ENCODE results near the gene TRIM38. TPM values are rescaled to one million over a fixed set of nuclear protein-coding genes. Genes with fewer than 3 reads are reported as not detected.

The TRIM38 gene
- total and polyA plus RNA-seq, 2 of the 13 experiments (the other 11 are each of a cell fraction or from before 2014, with no cell fraction given), result 2.5 to 3.1 TPM

DNA sequence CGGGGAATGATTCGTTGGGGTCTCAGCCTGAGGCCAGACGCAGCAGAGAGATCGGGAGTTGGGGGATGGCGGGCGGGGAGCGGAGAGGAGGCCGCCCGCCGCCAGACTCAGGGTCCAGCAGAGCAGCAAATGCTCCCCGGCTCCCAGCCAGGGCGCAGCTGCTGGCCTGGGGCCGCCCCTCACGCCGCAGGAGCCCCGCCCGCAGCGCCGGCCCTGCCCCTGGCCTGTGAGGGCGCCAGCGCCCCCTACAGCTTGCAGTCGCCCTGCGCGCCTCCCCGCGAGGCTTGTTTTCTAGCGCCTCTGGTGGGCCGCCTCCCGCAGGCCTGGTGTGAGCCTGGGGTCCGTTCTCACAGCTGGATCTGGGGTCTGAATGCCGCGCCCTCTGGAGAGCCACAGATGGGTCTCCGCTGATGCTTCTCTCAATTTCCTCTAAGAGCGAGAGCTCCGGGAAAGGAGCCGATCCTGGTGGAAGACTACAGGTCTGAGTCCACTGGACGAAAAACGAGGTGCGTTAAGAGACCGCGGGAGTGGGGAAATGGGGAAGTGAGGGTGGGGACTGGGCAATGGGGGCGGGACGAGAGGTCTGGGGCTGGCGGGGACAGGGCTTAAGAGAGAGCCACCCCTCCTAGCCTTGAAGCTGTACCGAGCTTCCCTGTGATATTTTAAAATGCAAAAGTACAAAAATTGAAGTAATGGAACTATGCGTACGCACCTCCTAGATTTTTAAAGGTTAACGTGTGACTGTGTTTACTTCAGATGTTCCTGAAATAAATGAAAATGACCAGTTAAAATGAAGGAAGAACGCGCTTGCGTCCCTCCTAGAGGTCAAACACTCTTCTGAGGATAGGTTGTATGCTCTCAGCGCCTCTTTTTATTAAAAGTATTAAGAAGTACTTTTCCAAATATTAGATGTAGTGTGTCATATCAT lies 30.1 kb downstream of the TRIM38 start (continued):
- TF ChIP-seq, protein P1, sequence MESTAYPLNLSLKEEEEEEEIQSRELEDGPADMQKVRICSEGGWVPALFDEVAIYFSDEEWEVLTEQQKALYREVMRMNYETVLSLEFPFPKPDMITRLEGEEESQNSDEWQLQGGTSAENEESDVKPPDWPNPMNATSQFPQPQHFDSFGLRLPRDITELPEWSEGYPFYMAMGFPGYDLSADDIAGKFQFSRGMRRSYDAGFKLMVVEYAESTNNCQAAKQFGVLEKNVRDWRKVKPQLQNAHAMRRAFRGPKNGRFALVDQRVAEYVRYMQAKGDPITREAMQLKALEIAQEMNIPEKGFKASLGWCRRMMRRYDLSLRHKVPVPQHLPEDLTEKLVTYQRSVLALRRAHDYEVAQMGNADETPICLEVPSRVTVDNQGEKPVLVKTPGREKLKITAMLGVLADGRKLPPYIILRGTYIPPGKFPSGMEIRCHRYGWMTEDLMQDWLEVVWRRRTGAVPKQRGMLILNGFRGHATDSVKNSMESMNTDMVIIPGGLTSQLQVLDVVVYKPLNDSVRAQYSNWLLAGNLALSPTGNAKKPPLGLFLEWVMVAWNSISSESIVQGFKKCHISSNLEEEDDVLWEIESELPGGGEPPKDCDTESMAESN (CRISPR knock-in tag; conservative IDR thresholded peaks at IDR 0.05), result peak; percentile 94
- TF ChIP-seq, protein P2, sequence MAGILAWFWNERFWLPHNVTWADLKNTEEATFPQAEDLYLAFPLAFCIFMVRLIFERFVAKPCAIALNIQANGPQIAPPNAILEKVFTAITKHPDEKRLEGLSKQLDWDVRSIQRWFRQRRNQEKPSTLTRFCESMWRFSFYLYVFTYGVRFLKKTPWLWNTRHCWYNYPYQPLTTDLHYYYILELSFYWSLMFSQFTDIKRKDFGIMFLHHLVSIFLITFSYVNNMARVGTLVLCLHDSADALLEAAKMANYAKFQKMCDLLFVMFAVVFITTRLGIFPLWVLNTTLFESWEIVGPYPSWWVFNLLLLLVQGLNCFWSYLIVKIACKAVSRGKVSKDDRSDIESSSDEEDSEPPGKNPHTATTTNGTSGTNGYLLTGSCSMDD (CRISPR knock-in tag; IDR thresholded peaks at IDR 0.05), result 0 out of 2 replicates have a peak, but pooled peaks have one; percentile 33
- TF ChIP-seq, protein P3, sequence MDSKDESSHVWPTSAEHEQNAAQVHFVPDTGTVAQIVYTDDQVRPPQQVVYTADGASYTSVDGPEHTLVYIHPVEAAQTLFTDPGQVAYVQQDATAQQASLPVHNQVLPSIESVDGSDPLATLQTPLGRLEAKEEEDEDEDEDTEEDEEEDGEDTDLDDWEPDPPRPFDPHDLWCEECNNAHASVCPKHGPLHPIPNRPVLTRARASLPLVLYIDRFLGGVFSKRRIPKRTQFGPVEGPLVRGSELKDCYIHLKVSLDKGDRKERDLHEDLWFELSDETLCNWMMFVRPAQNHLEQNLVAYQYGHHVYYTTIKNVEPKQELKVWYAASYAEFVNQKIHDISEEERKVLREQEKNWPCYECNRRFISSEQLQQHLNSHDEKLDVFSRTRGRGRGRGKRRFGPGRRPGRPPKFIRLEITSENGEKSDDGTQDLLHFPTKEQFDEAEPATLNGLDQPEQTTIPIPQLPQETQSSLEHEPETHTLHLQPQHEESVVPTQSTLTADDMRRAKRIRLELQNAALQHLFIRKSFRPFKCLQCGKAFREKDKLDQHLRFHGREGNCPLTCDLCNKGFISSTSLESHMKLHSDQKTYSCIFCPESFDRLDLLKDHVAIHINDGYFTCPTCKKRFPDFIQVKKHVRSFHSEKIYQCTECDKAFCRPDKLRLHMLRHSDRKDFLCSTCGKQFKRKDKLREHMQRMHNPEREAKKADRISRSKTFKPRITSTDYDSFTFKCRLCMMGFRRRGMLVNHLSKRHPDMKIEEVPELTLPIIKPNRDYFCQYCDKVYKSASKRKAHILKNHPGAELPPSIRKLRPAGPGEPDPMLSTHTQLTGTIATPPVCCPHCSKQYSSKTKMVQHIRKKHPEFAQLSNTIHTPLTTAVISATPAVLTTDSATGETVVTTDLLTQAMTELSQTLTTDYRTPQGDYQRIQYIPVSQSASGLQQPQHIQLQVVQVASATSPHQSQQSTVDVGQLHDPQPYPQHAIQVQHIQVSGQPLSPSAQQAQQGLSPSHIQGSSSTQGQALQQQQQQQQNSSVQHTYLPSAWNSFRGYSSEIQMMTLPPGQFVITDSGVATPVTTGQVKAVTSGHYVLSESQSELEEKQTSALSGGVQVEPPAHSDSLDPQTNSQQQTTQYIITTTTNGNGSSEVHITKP (CRISPR knock-in tag; IDR thresholded peaks at IDR 0.05; ENCODE audit: low read depth), result peak; percentile 39; the same call in 1 of the 2 replicates
- TF ChIP-seq ZNF136 (CRISPR knock-in tag; IDR thresholded peaks at IDR 0.05; ENCODE audit: low read depth), result peak; percentile 4; the same call in 1 of the 2 replicates
- TF ChIP-seq EP300 (IDR thresholded peaks at IDR 0.05; ENCODE audit: low read depth in 2 of 2, low read length in 2 of 2), result peak; percentile 50 to 79; a peak in 3 of 4 replicates
- no peak for TF ChIP-seq EP300 (CRISPR knock-in tag; IDR thresholded peaks at IDR 0.05; ENCODE audit: borderline replicate concordance)
- TF ChIP-seq HMG20B (CRISPR knock-in tag; conservative IDR thresholded peaks at IDR 0.05), result no peak; the same call in 1 of the 2 replicates
- TF ChIP-seq NR2F1 (CRISPR knock-in tag; IDR thresholded peaks at IDR 0.05), result no peak
- peak; percentile 50 for TF ChIP-seq ZNF616 (CRISPR knock-in tag; IDR thresholded peaks at IDR 0.05; ENCODE audit: low read depth)
- TF ChIP-seq ZNF335 (CRISPR knock-in tag; IDR thresholded peaks at IDR 0.05), result peak; percentile 83; the same call in 1 of the 2 replicates
- TF ChIP-seq GATA4 (IDR thresholded peaks at IDR 0.05; ENCODE audit: borderline replicate concordance, low read depth), result peak; percentile 23; the same call in 1 of the 2 replicates
- TF ChIP-seq AHR (CRISPR knock-in tag; IDR thresholded peaks at IDR 0.05), result peak; percentile 71; the same call in 1 of the 2 replicates
- no peak for TF ChIP-seq ZNF24 (IDR thresholded peaks at IDR 0.05)
- TF ChIP-seq, protein P4, sequence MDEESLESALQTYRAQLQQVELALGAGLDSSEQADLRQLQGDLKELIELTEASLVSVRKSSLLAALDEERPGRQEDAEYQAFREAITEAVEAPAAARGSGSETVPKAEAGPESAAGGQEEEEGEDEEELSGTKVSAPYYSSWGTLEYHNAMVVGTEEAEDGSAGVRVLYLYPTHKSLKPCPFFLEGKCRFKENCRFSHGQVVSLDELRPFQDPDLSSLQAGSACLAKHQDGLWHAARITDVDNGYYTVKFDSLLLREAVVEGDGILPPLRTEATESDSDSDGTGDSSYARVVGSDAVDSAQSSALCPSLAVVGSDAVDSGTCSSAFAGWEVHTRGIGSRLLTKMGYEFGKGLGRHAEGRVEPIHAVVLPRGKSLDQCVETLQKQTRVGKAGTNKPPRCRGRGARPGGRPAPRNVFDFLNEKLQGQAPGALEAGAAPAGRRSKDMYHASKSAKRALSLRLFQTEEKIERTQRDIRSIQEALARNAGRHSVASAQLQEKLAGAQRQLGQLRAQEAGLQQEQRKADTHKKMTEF (CRISPR knock-in tag; IDR thresholded peaks at IDR 0.05), result peak; percentile 90
- no peak for TF ChIP-seq IKZF1 (IDR thresholded peaks at IDR 0.05)
- TF ChIP-seq ZNF441 (CRISPR knock-in tag; IDR thresholded peaks at IDR 0.05; ENCODE audit: borderline replicate concordance), result 0 out of 2 replicates have a peak, but pooled peaks have one; percentile 16
- TF ChIP-seq POLR2A (IDR thresholded peaks at IDR 0.05; ENCODE audit: insufficient read depth in 1 of 2, low read depth in 2 of 2, low read length in 2 of 2), result peak; percentile 81 to 96
- TF ChIP-seq TBL1XR1 (IDR thresholded peaks at IDR 0.05; ENCODE audit: borderline replicate concordance, low read length, partially characterized antibody), result peak; percentile 78
- TF ChIP-seq ZNF430 (CRISPR knock-in tag; IDR thresholded peaks at IDR 0.05), result peak; percentile 71
- TF ChIP-seq MED1 (CRISPR knock-in tag; IDR thresholded peaks at IDR 0.05), result peak; percentile 90
- no peak for TF ChIP-seq ZNF747 (CRISPR knock-in tag; IDR thresholded peaks at IDR 0.05; ENCODE audit: borderline replicate concordance)
